Measurements from ENCODE around the gene SIAH2.

SIAH2 gene

DNA sequence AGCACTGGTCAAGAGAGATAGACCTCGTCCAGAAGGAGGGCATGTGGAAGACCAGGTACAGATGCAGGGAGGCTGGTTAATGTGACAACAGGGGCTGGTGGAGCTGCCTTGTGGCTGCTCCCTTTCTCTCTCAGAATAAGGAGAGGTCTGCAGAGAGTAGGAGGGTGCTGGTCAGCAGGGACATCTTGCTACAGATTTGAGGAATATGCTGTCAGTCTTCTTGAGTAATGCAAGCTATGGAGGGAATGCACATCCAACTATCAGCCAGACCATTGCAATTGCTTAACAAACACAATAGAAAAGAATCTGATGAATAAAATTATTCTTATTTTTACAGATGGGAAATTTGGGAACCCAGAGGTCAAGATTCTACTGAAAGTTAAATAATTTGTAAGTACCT is 20.3 kb upstream of the SIAH2 start:
- Histone ChIP-seq H2AFZ (ENCODE audit: low read length) (no peak overlapping the region), H3K27ac (ENCODE audit: low read depth, low read length, poor library complexity, severe bottlenecking) (no peak overlapping the region), H3F3A (ENCODE audit: insufficient read depth, low read length) (no peaks in the 10 kb centered on the region), H3K36me3 (ENCODE audit: insufficient read depth, low read length) (no peaks in the 10 kb centered on the region), H3K9me3 (ENCODE audit: low read length) (no peaks in the 10 kb centered on the region), H3K4me3 (ENCODE audit: low read depth, low read length, poor library complexity, severe bottlenecking) (no peak overlapping the region), H3K4me1 (ENCODE audit: insufficient read depth, low read length, severe bottlenecking) (no peaks in the 10 kb centered on the region), H3K9me2 (ENCODE audit: low read depth, low read length) (no peaks in the 10 kb centered on the region), H3K4me2 (ENCODE audit: low read length) (no peak overlapping the region), H3K79me2 (ENCODE audit: insufficient read depth, low read length) (no peaks in the 10 kb centered on the region), H3K9ac (ENCODE audit: low read length) (no peak overlapping the region), H4K20me1 (ENCODE audit: insufficient read depth, low read length) (no peaks in the 10 kb centered on the region), H3K27me3 (ENCODE audit: insufficient read depth, low read length) (0 out of 2 replicates have a peak, but pooled peaks cover under 1% of the 10 kb centered on the region)
- TF ChIP-seq EZH2 (IDR thresholded peaks at IDR 0.05; ENCODE audit: borderline replicate concordance, low read length) = no peak
- TF ChIP-seq, protein P1, sequence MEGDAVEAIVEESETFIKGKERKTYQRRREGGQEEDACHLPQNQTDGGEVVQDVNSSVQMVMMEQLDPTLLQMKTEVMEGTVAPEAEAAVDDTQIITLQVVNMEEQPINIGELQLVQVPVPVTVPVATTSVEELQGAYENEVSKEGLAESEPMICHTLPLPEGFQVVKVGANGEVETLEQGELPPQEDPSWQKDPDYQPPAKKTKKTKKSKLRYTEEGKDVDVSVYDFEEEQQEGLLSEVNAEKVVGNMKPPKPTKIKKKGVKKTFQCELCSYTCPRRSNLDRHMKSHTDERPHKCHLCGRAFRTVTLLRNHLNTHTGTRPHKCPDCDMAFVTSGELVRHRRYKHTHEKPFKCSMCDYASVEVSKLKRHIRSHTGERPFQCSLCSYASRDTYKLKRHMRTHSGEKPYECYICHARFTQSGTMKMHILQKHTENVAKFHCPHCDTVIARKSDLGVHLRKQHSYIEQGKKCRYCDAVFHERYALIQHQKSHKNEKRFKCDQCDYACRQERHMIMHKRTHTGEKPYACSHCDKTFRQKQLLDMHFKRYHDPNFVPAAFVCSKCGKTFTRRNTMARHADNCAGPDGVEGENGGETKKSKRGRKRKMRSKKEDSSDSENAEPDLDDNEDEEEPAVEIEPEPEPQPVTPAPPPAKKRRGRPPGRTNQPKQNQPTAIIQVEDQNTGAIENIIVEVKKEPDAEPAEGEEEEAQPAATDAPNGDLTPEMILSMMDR (IDR thresholded peaks at IDR 0.05; ENCODE audit: low read length) = no peak

DNA sequence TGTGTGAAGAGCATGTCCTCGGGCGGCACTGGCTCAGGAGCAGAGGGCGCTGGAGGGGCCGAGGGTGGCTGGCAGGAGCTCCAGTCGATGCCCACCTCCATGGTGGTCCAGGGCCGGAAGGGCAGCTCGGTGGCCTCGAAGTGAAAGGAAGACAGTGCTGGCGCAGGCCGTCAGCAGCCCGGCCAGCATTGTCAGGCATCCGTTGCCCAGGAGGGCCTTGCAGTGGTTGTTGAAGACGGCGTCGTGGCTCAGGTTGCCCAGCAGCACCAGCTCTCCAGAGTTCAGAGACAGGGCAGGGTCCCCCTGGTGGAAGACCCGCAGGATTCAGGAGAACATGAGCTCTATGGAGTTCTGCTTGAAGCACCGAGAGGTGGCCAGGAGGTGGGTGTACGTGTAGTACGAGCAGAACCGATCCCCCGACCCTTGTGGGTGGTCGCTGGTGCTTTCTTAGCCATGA is 16.5 kb upstream of the SIAH2 start:
- TF ChIP-seq, protein P1 (IDR thresholded peaks at IDR 0.05; ENCODE audit: low read length) = peak; percentile 7; the same call in 1 of the 2 replicates
- TF ChIP-seq EZH2 (IDR thresholded peaks at IDR 0.05; ENCODE audit: borderline replicate concordance, low read length) = no peak
- Histone ChIP-seq H3K4me2 (ENCODE audit: low read length) (no peak overlapping the region), H3K9me2 (ENCODE audit: low read depth, low read length) (no peaks in the 10 kb centered on the region), H4K20me1 (ENCODE audit: insufficient read depth, low read length) (no peaks in the 10 kb centered on the region), H2AFZ (ENCODE audit: low read length) (no peak overlapping the region), H3F3A (ENCODE audit: insufficient read depth, low read length) (no peaks in the 10 kb centered on the region), H3K36me3 (ENCODE audit: insufficient read depth, low read length) (no peaks in the 10 kb centered on the region), H3K27me3 (ENCODE audit: insufficient read depth, low read length) (no peaks in the 10 kb centered on the region), H3K4me3 (ENCODE audit: low read depth, low read length, poor library complexity, severe bottlenecking) (no peak overlapping the region), H3K9me3 (ENCODE audit: low read length) (no peaks in the 10 kb centered on the region), H3K79me2 (ENCODE audit: insufficient read depth, low read length) (no peaks in the 10 kb centered on the region), H3K4me1 (ENCODE audit: insufficient read depth, low read length, severe bottlenecking) (no peaks in the 10 kb centered on the region), H3K9ac (ENCODE audit: low read length) (no peak overlapping the region), H3K27ac (ENCODE audit: low read depth, low read length, poor library complexity, severe bottlenecking) (no peak overlapping the region)

DNA sequence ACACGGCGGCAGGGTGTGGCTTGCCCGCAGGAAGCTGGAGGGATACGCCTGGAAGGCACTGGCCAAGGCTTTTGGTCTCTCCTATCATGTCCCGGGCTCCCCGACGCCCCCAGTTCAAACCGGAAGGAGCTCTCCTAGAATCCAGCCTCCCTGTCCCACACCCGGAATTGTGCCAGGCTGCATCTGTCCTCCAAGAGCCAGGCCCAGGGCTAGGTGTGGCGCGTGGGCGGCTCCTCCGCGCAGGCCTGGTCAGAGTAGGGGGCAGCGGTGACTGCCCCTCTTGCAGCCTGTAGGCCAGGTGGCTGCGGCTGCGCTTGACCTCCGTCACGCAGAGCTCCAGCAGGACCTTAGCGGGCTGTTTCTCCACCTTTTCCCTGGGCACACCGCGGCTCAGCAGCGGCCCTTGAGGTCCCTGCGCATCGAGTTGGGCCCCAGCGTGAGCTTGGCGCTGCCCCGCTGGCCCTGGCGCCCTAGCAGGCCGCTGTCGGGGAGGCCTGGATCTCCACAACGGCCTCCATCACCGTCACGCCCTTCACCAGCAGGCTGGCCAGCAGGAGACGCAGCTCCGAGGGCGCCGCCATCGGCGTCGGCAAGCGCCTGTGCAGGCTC is 15.9 kb upstream of the SIAH2 start:
- Histone ChIP-seq H4K20me1 (ENCODE audit: insufficient read depth, low read length) (no peaks in the 10 kb centered on the region), H3K9me2 (ENCODE audit: low read depth, low read length) (no peaks in the 10 kb centered on the region), H3K79me2 (ENCODE audit: insufficient read depth, low read length) (no peaks in the 10 kb centered on the region), H3K36me3 (ENCODE audit: insufficient read depth, low read length) (no peaks in the 10 kb centered on the region), H3F3A (ENCODE audit: insufficient read depth, low read length) (no peaks in the 10 kb centered on the region), H3K4me2 (ENCODE audit: low read length) (no peak overlapping the region), H3K9ac (ENCODE audit: low read length) (no peak overlapping the region), H3K4me1 (ENCODE audit: insufficient read depth, low read length, severe bottlenecking) (no peaks in the 10 kb centered on the region), H3K4me3 (ENCODE audit: low read depth, low read length, poor library complexity, severe bottlenecking) (no peak overlapping the region), H2AFZ (ENCODE audit: low read length) (no peak overlapping the region), H3K27me3 (ENCODE audit: insufficient read depth, low read length) (no peaks in the 10 kb centered on the region), H3K27ac (ENCODE audit: low read depth, low read length, poor library complexity, severe bottlenecking) (no peak overlapping the region), H3K9me3 (ENCODE audit: low read length) (no peaks in the 10 kb centered on the region)
- TF ChIP-seq EZH2 (IDR thresholded peaks at IDR 0.05; ENCODE audit: borderline replicate concordance, low read length) = no peak
